Measurements from ENCODE around the gene CIB4.
A peak's percentile ranks its signal among the peaks of the same experiment; 100 is the strongest.

Gene CIB4

DNA sequence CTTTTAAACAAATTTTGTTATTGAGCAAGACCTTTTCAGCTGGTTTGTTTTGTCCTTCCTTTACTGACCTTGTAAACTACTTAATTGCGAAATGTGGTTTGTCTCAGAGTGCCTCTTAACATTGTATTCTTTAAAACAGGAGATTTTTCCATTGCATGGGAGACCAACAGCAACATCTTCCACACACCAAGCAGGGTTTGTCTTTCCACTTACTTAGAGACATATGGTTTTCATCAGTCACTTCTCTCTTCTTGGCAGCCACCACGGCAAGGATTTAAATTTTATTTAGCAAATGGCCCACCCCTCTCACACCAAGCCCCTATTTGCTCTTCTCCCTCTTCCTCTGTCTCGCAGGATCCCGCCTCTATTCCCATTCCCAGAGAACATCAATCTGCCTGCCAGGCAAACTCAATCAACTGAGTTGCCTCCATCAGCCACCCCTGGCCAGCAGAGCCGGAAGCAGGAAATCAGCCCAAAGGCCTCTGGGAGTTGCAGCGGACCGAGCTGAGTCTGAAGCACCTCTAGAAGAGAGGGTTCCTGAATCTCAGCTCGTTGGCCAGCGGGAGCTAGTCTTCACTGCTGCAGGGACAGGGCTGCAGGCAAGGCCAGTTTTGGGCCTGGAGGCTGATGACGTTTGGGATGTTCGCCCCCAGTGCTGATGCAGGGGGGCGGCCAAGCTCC lies 11.3 kb upstream of the CIB4 start:
- peaks cover 2 to 3% of the 10 kb centered on the region in 2 donors for H3K4me1 ChIP-seq (ENCODE audit: control insufficient read depth in 2 of 2, insufficient read depth in 2 of 2, low read length in 2 of 2)
- H3K36me3 ChIP-seq (ENCODE audit: control insufficient read depth in 2 of 2, insufficient read depth in 2 of 2, low read length in 2 of 2) = no peaks in the 10 kb centered on the region
- H3K27ac ChIP-seq (ENCODE audit: low read depth in 2 of 2, low read length in 2 of 2) = peak overlapping the region; percentile 60 to 63
- no peaks in the 10 kb centered on the region for H3K9me3 ChIP-seq (ENCODE audit: control insufficient read depth in 2 of 2, low read length in 2 of 2)
- H3K9ac ChIP-seq (ENCODE audit: low read depth in 1 of 2, low read length in 2 of 2) = no peak overlapping the region
- H3K27me3 ChIP-seq (ENCODE audit: control insufficient read depth in 2 of 2, insufficient read depth in 2 of 2, low read length in 2 of 2) = peaks cover 0 to 2% of the 10 kb centered on the region in 2 donors
- no peak overlapping the region for H3K4me3 ChIP-seq (ENCODE audit: low read length in 2 of 2)

DNA sequence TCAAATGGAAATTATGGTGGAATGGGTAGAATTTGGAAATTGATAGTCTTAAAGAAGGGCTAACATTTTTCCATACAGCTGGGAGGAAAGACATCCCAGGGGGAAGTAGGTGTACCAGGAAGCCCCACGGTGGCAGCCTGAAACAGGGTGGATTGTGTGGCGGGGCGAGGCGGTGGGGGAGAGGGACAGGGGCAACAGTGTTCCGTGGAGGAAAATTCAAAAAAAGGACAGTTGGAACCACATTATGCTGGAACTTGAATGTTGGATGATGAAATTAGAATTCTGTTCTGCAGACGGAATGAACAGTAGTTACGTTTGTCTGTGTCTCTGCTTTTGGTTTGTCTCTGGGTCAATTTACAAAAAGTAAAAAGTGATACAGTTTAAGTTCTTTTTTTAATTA lies 10.6 kb upstream of the CIB4 start:
- Histone ChIP-seq H3K9ac (ENCODE audit: low read depth in 1 of 2, low read length in 2 of 2) (no peak overlapping the region), H3K4me3 (ENCODE audit: low read length in 2 of 2) (no peak overlapping the region), H3K36me3 (ENCODE audit: control insufficient read depth in 2 of 2, insufficient read depth in 2 of 2, low read length in 2 of 2) (no peaks in the 10 kb centered on the region), H3K27me3 (ENCODE audit: control insufficient read depth in 2 of 2, insufficient read depth in 2 of 2, low read length in 2 of 2) (peaks cover 0 to 2% of the 10 kb centered on the region in 2 donors), H3K4me1 (ENCODE audit: control insufficient read depth in 2 of 2, insufficient read depth in 2 of 2, low read length in 2 of 2) (peaks cover 2 to 3% of the 10 kb centered on the region in 2 donors), H3K9me3 (ENCODE audit: control insufficient read depth in 2 of 2, low read length in 2 of 2) (no peaks in the 10 kb centered on the region), H3K27ac (ENCODE audit: low read depth in 2 of 2, low read length in 2 of 2) (peak overlapping the region in 1 of 2 donors; percentile 53)

DNA sequence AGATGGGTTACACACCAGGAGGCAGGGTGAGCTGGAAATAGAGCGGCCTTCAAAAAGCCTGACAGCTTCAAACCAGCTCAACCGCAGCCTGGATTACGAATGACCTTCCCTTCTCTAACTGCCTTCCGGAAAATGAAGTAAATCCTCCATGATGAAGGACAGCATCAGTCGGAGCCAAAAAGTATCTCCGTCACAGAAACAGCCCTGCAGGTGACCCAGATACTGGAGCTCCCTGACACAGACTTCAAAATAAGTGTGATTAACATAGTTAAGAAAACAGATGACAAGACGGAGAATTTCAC lies 10.3 kb upstream of the CIB4 start:
- H3K4me3 ChIP-seq (ENCODE audit: low read length in 2 of 2) = no peak overlapping the region
- H3K27me3 ChIP-seq (ENCODE audit: control insufficient read depth in 2 of 2, insufficient read depth in 2 of 2, low read length in 2 of 2) = peaks cover 0 to 2% of the 10 kb centered on the region in 2 donors
- peaks cover 2 to 3% of the 10 kb centered on the region in 2 donors for H3K4me1 ChIP-seq (ENCODE audit: control insufficient read depth in 2 of 2, insufficient read depth in 2 of 2, low read length in 2 of 2)
- H3K27ac ChIP-seq (ENCODE audit: low read depth in 2 of 2, low read length in 2 of 2) = peak overlapping the region; percentile 38 to 53
- H3K36me3 ChIP-seq (ENCODE audit: control insufficient read depth in 2 of 2, insufficient read depth in 2 of 2, low read length in 2 of 2) = no peaks in the 10 kb centered on the region
- no peaks in the 10 kb centered on the region for H3K9me3 ChIP-seq (ENCODE audit: control insufficient read depth in 2 of 2, low read length in 2 of 2)
- H3K9ac ChIP-seq (ENCODE audit: low read depth in 1 of 2, low read length in 2 of 2) = no peak overlapping the region

DNA sequence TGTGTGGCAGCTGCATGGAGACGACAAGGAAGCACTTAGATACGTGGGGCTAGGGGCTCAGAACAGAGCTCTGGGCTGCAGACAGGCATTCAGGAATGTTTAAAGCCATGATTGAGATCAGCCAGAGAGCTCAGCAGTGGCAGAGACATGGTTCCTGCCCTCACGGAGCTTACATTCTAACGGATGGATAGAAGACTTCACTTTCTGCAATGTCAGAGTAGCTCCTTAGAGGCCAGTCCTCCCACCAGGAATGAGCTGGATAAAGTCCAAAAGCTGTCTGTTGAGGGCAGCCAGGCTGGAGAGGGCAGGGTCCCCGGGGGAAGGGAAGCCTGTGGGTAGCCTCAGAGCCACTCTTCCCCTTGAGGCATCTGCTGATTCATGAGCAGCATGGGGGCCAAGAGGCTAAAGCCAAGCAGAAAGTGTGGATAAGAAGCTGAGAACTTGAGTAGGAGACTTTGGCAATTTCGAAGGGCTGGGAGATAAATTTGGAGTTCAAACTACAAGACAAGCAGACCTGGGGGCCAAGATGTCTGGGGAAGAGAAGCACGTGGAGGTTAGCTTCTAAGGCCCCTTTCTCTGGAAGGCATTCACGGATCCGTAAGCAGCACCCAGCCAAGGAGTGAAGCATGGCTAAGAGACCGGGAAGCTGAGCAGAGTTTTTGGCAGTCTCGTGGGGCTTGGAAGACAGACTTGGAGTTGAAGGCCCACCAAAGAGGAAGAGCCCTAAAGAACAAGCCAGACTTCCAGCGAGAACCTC lies 9.7 kb upstream of the CIB4 start:
- peak overlapping the region; percentile 26 to 38 for H3K27ac ChIP-seq (ENCODE audit: low read depth in 2 of 2, low read length in 2 of 2)
- peaks cover 0 to 2% of the 10 kb centered on the region in 2 donors for H3K27me3 ChIP-seq (ENCODE audit: control insufficient read depth in 2 of 2, insufficient read depth in 2 of 2, low read length in 2 of 2)
- peaks cover 2 to 3% of the 10 kb centered on the region in 2 donors for H3K4me1 ChIP-seq (ENCODE audit: control insufficient read depth in 2 of 2, insufficient read depth in 2 of 2, low read length in 2 of 2)
- H3K9me3 ChIP-seq (ENCODE audit: control insufficient read depth in 2 of 2, low read length in 2 of 2) = no peaks in the 10 kb centered on the region
- no peak overlapping the region for H3K4me3 ChIP-seq (ENCODE audit: low read length in 2 of 2)
- H3K36me3 ChIP-seq (ENCODE audit: control insufficient read depth in 2 of 2, insufficient read depth in 2 of 2, low read length in 2 of 2) = no peaks in the 10 kb centered on the region
- no peak overlapping the region for H3K9ac ChIP-seq (ENCODE audit: low read depth in 1 of 2, low read length in 2 of 2)

GRCh38 chr2:26649992-26650712 lies 9.0 kb upstream of the CIB4 start:
- no peaks in the 10 kb centered on the region for H3K36me3 ChIP-seq (ENCODE audit: control insufficient read depth in 2 of 2, insufficient read depth in 2 of 2, low read length in 2 of 2)
- H3K27ac ChIP-seq (ENCODE audit: low read depth in 2 of 2, low read length in 2 of 2) = peak overlapping the region in 1 of 2 donors; percentile 26
- H3K27me3 ChIP-seq (ENCODE audit: control insufficient read depth in 2 of 2, insufficient read depth in 2 of 2, low read length in 2 of 2) = peaks cover 0 to 2% of the 10 kb centered on the region in 2 donors
- H3K4me3 ChIP-seq (ENCODE audit: low read length in 2 of 2) = no peak overlapping the region
- H3K4me1 ChIP-seq (ENCODE audit: control insufficient read depth in 2 of 2, insufficient read depth in 2 of 2, low read length in 2 of 2) = peaks cover 2 to 3% of the 10 kb centered on the region in 2 donors
- no peaks in the 10 kb centered on the region for H3K9me3 ChIP-seq (ENCODE audit: control insufficient read depth in 2 of 2, low read length in 2 of 2)
- no peak overlapping the region for H3K9ac ChIP-seq (ENCODE audit: low read depth in 1 of 2, low read length in 2 of 2)

- Histone ChIP-seq H3K27me3 (ENCODE audit: control insufficient read depth in 2 of 2, insufficient read depth in 2 of 2, low read length in 2 of 2) (peaks cover 0 to 2% of the 10 kb centered on the region in 2 donors), H3K9ac (ENCODE audit: low read depth in 1 of 2, low read length in 2 of 2) (no peak overlapping the region), H3K27ac (ENCODE audit: low read depth in 2 of 2, low read length in 2 of 2) (no peak overlapping the region), H3K9me3 (ENCODE audit: control insufficient read depth in 2 of 2, low read length in 2 of 2) (no peaks in the 10 kb centered on the region), H3K4me3 (ENCODE audit: low read length in 2 of 2) (no peak overlapping the region), H3K4me1 (ENCODE audit: control insufficient read depth in 2 of 2, insufficient read depth in 2 of 2, low read length in 2 of 2) (peaks cover 2 to 3% of the 10 kb centered on the region in 2 donors), H3K36me3 (ENCODE audit: control insufficient read depth in 2 of 2, insufficient read depth in 2 of 2, low read length in 2 of 2) (no peaks in the 10 kb centered on the region)
Measured at GRCh38 chr2:26649322-26649721, 8.2 kb upstream of the CIB4 start.

GRCh38 chr2:26648516-26648915 lies 7.3 kb upstream of the CIB4 start:
- Histone ChIP-seq H3K4me1 (ENCODE audit: control insufficient read depth in 2 of 2, insufficient read depth in 2 of 2, low read length in 2 of 2) (peaks cover 2 to 3% of the 10 kb centered on the region in 2 donors), H3K4me3 (ENCODE audit: low read length in 2 of 2) (no peak overlapping the region), H3K27me3 (ENCODE audit: control insufficient read depth in 2 of 2, insufficient read depth in 2 of 2, low read length in 2 of 2) (peaks cover 0 to 2% of the 10 kb centered on the region in 2 donors), H3K9ac (ENCODE audit: low read depth in 1 of 2, low read length in 2 of 2) (no peak overlapping the region), H3K36me3 (ENCODE audit: control insufficient read depth in 2 of 2, insufficient read depth in 2 of 2, low read length in 2 of 2) (no peaks in the 10 kb centered on the region), H3K27ac (ENCODE audit: low read depth in 2 of 2, low read length in 2 of 2) (no peak overlapping the region), H3K9me3 (ENCODE audit: control insufficient read depth in 2 of 2, low read length in 2 of 2) (no peaks in the 10 kb centered on the region)

GRCh38 chr2:26647981-26648380 lies 6.8 kb upstream of the CIB4 start:
- Histone ChIP-seq H3K4me1 (ENCODE audit: control insufficient read depth in 2 of 2, insufficient read depth in 2 of 2, low read length in 2 of 2) (peaks cover 2 to 3% of the 10 kb centered on the region in 2 donors), H3K36me3 (ENCODE audit: control insufficient read depth in 2 of 2, insufficient read depth in 2 of 2, low read length in 2 of 2) (no peaks in the 10 kb centered on the region), H3K9ac (ENCODE audit: low read depth in 1 of 2, low read length in 2 of 2) (no peak overlapping the region), H3K27ac (ENCODE audit: low read depth in 2 of 2, low read length in 2 of 2) (no peak overlapping the region), H3K9me3 (ENCODE audit: control insufficient read depth in 2 of 2, low read length in 2 of 2) (no peaks in the 10 kb centered on the region), H3K4me3 (ENCODE audit: low read length in 2 of 2) (no peak overlapping the region), H3K27me3 (ENCODE audit: control insufficient read depth in 2 of 2, insufficient read depth in 2 of 2, low read length in 2 of 2) (peaks cover 0 to 2% of the 10 kb centered on the region in 2 donors)

GRCh38 chr2:26646986-26647672 lies 6.0 kb upstream of the CIB4 start:
- Histone ChIP-seq H3K9me3 (ENCODE audit: control insufficient read depth in 2 of 2, low read length in 2 of 2) (no peaks in the 10 kb centered on the region), H3K4me1 (ENCODE audit: control insufficient read depth in 2 of 2, insufficient read depth in 2 of 2, low read length in 2 of 2) (peaks cover 2 to 3% of the 10 kb centered on the region in 2 donors), H3K36me3 (ENCODE audit: control insufficient read depth in 2 of 2, insufficient read depth in 2 of 2, low read length in 2 of 2) (no peaks in the 10 kb centered on the region), H3K27me3 (ENCODE audit: control insufficient read depth in 2 of 2, insufficient read depth in 2 of 2, low read length in 2 of 2) (peaks cover 0 to 2% of the 10 kb centered on the region in 2 donors), H3K4me3 (ENCODE audit: low read length in 2 of 2) (no peak overlapping the region), H3K9ac (ENCODE audit: low read depth in 1 of 2, low read length in 2 of 2) (no peak overlapping the region), H3K27ac (ENCODE audit: low read depth in 2 of 2, low read length in 2 of 2) (no peak overlapping the region)
